ENCODE measurements around the gene CNNM2.
"Not testable (repeated sequence)": the region's sequence is repeated elsewhere in the genome, so short reads cannot be mapped to it uniquely, and the experiment has no call there.

DNA sequence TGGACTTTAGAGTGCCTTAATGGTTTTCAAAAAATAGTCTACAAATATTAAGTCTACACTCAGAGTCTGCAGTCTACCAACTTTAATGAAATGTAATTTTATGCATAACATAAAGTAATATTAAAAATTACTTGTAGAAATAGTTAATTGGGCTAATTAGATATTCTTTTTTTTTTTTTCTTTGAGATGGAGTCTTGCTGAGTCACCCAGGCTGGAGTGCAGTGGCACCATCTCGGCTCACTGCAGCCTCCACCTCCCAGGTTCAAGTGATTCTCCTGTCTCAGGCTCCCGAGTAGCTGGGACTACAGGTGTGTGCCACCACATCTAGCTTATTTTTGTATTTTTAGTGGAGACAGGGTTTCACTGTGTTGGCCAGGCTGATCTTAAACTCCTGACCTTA, 46.0 kb downstream of the CNNM2 start:
- TF ChIP-seq, protein P1, sequence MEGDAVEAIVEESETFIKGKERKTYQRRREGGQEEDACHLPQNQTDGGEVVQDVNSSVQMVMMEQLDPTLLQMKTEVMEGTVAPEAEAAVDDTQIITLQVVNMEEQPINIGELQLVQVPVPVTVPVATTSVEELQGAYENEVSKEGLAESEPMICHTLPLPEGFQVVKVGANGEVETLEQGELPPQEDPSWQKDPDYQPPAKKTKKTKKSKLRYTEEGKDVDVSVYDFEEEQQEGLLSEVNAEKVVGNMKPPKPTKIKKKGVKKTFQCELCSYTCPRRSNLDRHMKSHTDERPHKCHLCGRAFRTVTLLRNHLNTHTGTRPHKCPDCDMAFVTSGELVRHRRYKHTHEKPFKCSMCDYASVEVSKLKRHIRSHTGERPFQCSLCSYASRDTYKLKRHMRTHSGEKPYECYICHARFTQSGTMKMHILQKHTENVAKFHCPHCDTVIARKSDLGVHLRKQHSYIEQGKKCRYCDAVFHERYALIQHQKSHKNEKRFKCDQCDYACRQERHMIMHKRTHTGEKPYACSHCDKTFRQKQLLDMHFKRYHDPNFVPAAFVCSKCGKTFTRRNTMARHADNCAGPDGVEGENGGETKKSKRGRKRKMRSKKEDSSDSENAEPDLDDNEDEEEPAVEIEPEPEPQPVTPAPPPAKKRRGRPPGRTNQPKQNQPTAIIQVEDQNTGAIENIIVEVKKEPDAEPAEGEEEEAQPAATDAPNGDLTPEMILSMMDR (IDR thresholded peaks at IDR 0.05; ENCODE audit: low read length) = not testable (repeated sequence)
- TF ChIP-seq EZH2 (IDR thresholded peaks at IDR 0.05; ENCODE audit: borderline replicate concordance, low read length) = not testable (repeated sequence)
